Smooth muscle cell (in vitro differentiated cells): ENCODE data around the gene NSRP1. TPM values are rescaled to one million over a fixed set of nuclear protein-coding genes. Genes with fewer than 3 reads are reported as not detected.
A peak's percentile ranks its signal among the peaks of the same experiment; 100 is the strongest.

ENCODE experiments used
- DNase-seq: peaks from one replicate; lab custom pipeline; 2025; ENCODE audit not compliant: unreplicated experiment; lab: John Stamatoyannopoulos, UW
- H2AFZ ChIP-seq: fragments of 200-600 bp; sonication (generic); 2 replicates; pipeline ENCODE4 v1.6.0; 2016; ENCODE audit warnings: antibody characterized with exemption, low read depth, mild to moderate bottlenecking
- H3F3A ChIP-seq: fragments of 200-600 bp; sonication (generic); 2 replicates; pipeline ENCODE4 v1.6.0; 2017; ENCODE audit warnings: antibody characterized with exemption, low read depth
- H3K27ac ChIP-seq: fragments of 200-600 bp; sonication (generic); 2 replicates; pipeline ENCODE4 v1.5.1; 2016; ENCODE audit warnings: low read depth, mild to moderate bottlenecking
- H3K27me3 ChIP-seq: fragments of 200-600 bp; sonication (generic); 2 replicates; pipeline ENCODE4 v1.6.1; 2016; ENCODE audit warnings: low read depth, mild to moderate bottlenecking
- H3K36me3 ChIP-seq: fragments of 200-600 bp; sonication (generic); 2 replicates; pipeline ENCODE4 v1.5.1; 2016; ENCODE audit warnings: low read depth
- H3K4me1 ChIP-seq: fragments of 200-600 bp; sonication (generic); 2 replicates; pipeline ENCODE4 v1.5.1; 2016; ENCODE audit warnings: low read depth
- H3K4me2 ChIP-seq: fragments of 200-600 bp; sonication (generic); 2 replicates; pipeline ENCODE4 v1.6.0; 2016; ENCODE audit warnings: mild to moderate bottlenecking
- H3K4me3 ChIP-seq: fragments of 200-600 bp; sonication (generic); 2 replicates; pipeline ENCODE4 v1.5.1; 2016; ENCODE audit warnings: mild to moderate bottlenecking
- H3K79me2 ChIP-seq: fragments of 200-600 bp; sonication (generic); 2 replicates; pipeline ENCODE4 v1.6.0; 2016; ENCODE audit warnings: low read depth, mild to moderate bottlenecking
- H3K9ac ChIP-seq: fragments of 200-600 bp; sonication (generic); 2 replicates; pipeline ENCODE4 v1.6.0; 2016; ENCODE audit warnings: low read depth
- H3K9me3 ChIP-seq: fragments of 200-600 bp; sonication (generic); replicated peaks from 2 replicates; pipeline ENCODE4 v1.5.1; 2016; ENCODE audit warnings: low read depth
- H4K20me1 ChIP-seq: fragments of 200-600 bp; sonication (generic); 2 replicates; pipeline ENCODE4 v1.6.0; 2016; ENCODE audit warnings: low read depth
- CTCF ChIP-seq: fragments of 200-600 bp; sonication (generic); IDR thresholded peaks from 2 replicates; pipeline ENCODE4 v1.5.1; 2017; ENCODE audit warnings: borderline replicate concordance, mild to moderate bottlenecking, antibody characterized with exemption; ENCODE audit not compliant: insufficient read depth, poor library complexity, severe bottlenecking
- WGBS: methylation state at CpG from one replicate; pipeline ENCODE4 v1.1.7; 2016; ENCODE audit warnings: low lambda C conversion rate; 5-methylcytosine and 5-hydroxymethylcytosine counted together
- microRNA counts: library from miRNA; unstranded; fragments of <30 nt; microRNA quantifications from one replicate; lab custom pipeline; 2016
- microRNA-seq: library from miRNA; unstranded; fragments of <30 nt; microRNA quantifications from one replicate; pipeline ENCODE4, GENCODE V29; 2016; ENCODE audit warnings: borderline number of aligned reads
- polyA plus RNA-seq: library from polyadenylated mRNA; unstranded; fragments of >200 nt; fragmentation: Nextera tagmentation; extraction: Ambion mirVana; gene quantifications from 2 replicates; pipeline ENCODE4 v1.2.1, GENCODE V29; 2016
- small RNA-seq: library from RNA; depleted of rRNA; stranded (forward); fragments of <200 nt; gene quantifications from one replicate; pipeline ENCODE3, GENCODE V24; 2014
- total RNA-seq: library from RNA; depleted of rRNA; stranded (reverse); fragments of >200 nt; gene quantifications from 2 replicates; pipeline ENCODE4 v1.2.3, GENCODE V29; 2014

The NSRP1 gene
- total and polyA plus RNA-seq, 2 experiments from 2014 or later: 4.9 to 31.4 TPM

GRCh38 chr17:30234296-30234695 lies 117.7 kb downstream of the NSRP1 start:
- no peak overlapping the region for H2AFZ ChIP-seq
- H3K27me3 ChIP-seq: peaks cover 96% of the 10 kb centered on the region
- H3K4me3 ChIP-seq: no peak overlapping the region
- DNase-seq: no peak
- 92% methylated on average over 6 of the region's 6 CpGs for WGBS
- no peak overlapping the region for H3K9ac ChIP-seq
- H3K4me2 ChIP-seq: no peak overlapping the region
- TF ChIP-seq CTCF: no peak
- H3K9me3 ChIP-seq: no peaks in the 10 kb centered on the region
- H3K79me2 ChIP-seq: no peaks in the 10 kb centered on the region
- H4K20me1 ChIP-seq: no peaks in the 10 kb centered on the region
- H3F3A ChIP-seq: no peaks in the 10 kb centered on the region
- no peak overlapping the region for H3K27ac ChIP-seq
- H3K36me3 ChIP-seq: no peaks in the 10 kb centered on the region
- H3K4me1 ChIP-seq: peaks cover 9% of the 10 kb centered on the region

- Histone ChIP-seq H3K4me3 (peak overlapping the region; percentile 51), H3K36me3 (no peaks in the 10 kb centered on the region), H3K4me1 (peaks cover 9% of the 10 kb centered on the region), H4K20me1 (no peaks in the 10 kb centered on the region), H3K27me3 (peaks cover 96% of the 10 kb centered on the region), H3K9me3 (no peaks in the 10 kb centered on the region), H3K79me2 (no peaks in the 10 kb centered on the region), H2AFZ (no peak overlapping the region), H3K27ac (no peak overlapping the region), H3F3A (no peaks in the 10 kb centered on the region), H3K9ac (no peak overlapping the region), H3K4me2 (peak overlapping the region; percentile 89)
- WGBS: 64% methylated on average over 12 of the region's 12 CpGs
- DNase-seq: no peak
- no peak for TF ChIP-seq CTCF
Observed at GRCh38 chr17:30234964-30235363, 118.3 kb downstream of the NSRP1 start.

- WGBS: 14% methylated on average over 66 of the region's 82 CpGs
- Histone ChIP-seq H3K27me3 (peaks cover 93% of the 10 kb centered on the region), H3F3A (no peaks in the 10 kb centered on the region), H3K4me1 (peaks cover 9% of the 10 kb centered on the region), H4K20me1 (no peaks in the 10 kb centered on the region), H3K36me3 (no peaks in the 10 kb centered on the region), H3K4me2 (peak within 1 kb of the TSS; percentile 89), H3K79me2 (no peaks in the 10 kb centered on the region), H3K9ac (no peak within 1 kb of the TSS), H3K27ac (no peak within 1 kb of the TSS), H3K9me3 (no peaks in the 10 kb centered on the region), H3K4me3 (peak within 1 kb of the TSS; percentile 51), H2AFZ (peak within 1 kb of the TSS; percentile 64)
- TF ChIP-seq CTCF: no peak
- DNase-seq: no peak
Observed at GRCh38 chr17:30235386-30236296, 119.0 kb downstream of the NSRP1 start, which contains the start of gene SLC6A4. SLC6A4 (minus strand) TSS chr17:30235697; CDS start chr17:30221958, 13,739 bp downstream.

MicroRNAs encoded within 50 kb of the gene (microRNA counts, 767-probe panel; counts per million panel counts)
- microRNA hsa-miR-3184-5p (lab: Ali Mortazavi, UCI): 183 counts per million
- microRNA hsa-miR-423-3p (lab: Ali Mortazavi, UCI): 7,419 counts per million, percentile 48 among the panel's probes with 10 or more counts
- 7,766 counts per million, percentile 52 among the panel's probes with 10 or more counts for microRNA hsa-miR-423-5p (lab: Ali Mortazavi, UCI)

Small RNAs within 50 kb of the gene (microRNA-seq; reads per million reads assigned to microRNA genes)
- gene MIR423: not detected

Small RNAs within 50 kb of the gene (small RNA-seq; reads per million reads assigned to genes)
- not detected for gene AC104984.5

Other genes with a start within 250 kb of the NSRP1 start
- gene SSH2, start 186.6 kb upstream of the NSRP1 start, total RNA-seq: 8.8 and 9.7 TPM in 2 replicates
- 10.4 and 14.3 TPM in 2 replicates for gene SSH2, start 186.6 kb upstream of the NSRP1 start, polyA plus RNA-seq
- gene EFCAB5, start 175.2 kb upstream of the NSRP1 start, total RNA-seq: not detected in 2 replicates
- gene EFCAB5, start 175.2 kb upstream of the NSRP1 start, polyA plus RNA-seq: 0.31 TPM in 1 of 2 replicates, not detected in the other
- 0.49 and 0.76 TPM in 2 replicates for gene SLC6A4, start 118.9 kb downstream of the NSRP1 start, total RNA-seq
- gene SLC6A4, start 118.9 kb downstream of the NSRP1 start, polyA plus RNA-seq: 0.11 and 0.78 TPM in 2 replicates
- 13.2 and 16.0 TPM in 2 replicates for gene BLMH, start 175.1 kb downstream of the NSRP1 start, total RNA-seq
- 20.5 and 26.1 TPM in 2 replicates for gene BLMH, start 175.1 kb downstream of the NSRP1 start, polyA plus RNA-seq
- gene TMIGD1, start 217.2 kb downstream of the NSRP1 start, total RNA-seq: not detected in 2 replicates
- gene TMIGD1, start 217.2 kb downstream of the NSRP1 start, polyA plus RNA-seq: not detected in 2 replicates